Heart left ventricle (tissue), 13 donors: ENCODE data around the gene HTT.

Experiments
- POLR2A ChIP-seq, 2 donors: fragments of 450-650 bp; IDR thresholded peaks; one replicate each; pipeline ENCODE4 v1.6.1; 2017; ENCODE audit warnings: antibody characterized with exemption in 2 of 2, mild to moderate bottlenecking in 2 of 2, moderate library complexity in 2 of 2
- TF ChIP-seq, protein P1 (sequence below), 12 donors: fragments of 200-600 bp; sonication (generic) in 4 of 12; IDR thresholded peaks; one replicate each; pipeline versions ENCODE4 v1.5.0 to v1.8.0; 2018 to 2022; ENCODE audit warnings: antibody characterized with exemption in 12 of 12, mild to moderate bottlenecking in 5 of 12
- donor health status: ischemic (EF 13 %, LVEDD 7.1; RV severe dilation, severe dysfunction).
- donor health status: DM: no; HTN: yes; CAD: no.
- donor health status: DM: no; HTN: no; CAD: no.
- donor health status: ischemic (EF 25% LVEDD 6.9; RV normal size, moderate dysfunction).
- donor health status: ischemic (EF 25% LVEDD 5.7; RV mildly dilated, moderate dysfunction).
- donor health status: ischemic (EF 35%, LVEDD 5.7; RV mildly dilated, moderate dysfunction).
- donor health status: nonischemic (EF 11% LVEDD 7.7; RV severe dilation, severe dysfunction).
- donor health status: DM: yes; HTN: yes; CAD: no.
- donor health status: PGD.
- donor health status: ischemic (EF 29% LVEDD 5.4; RV normal size, mild dysfunction).
- donor health status: nonischemic (EF 23%, LVEDD 6.1; RV moderate dilation, normal function).

- TF ChIP-seq, protein P1, sequence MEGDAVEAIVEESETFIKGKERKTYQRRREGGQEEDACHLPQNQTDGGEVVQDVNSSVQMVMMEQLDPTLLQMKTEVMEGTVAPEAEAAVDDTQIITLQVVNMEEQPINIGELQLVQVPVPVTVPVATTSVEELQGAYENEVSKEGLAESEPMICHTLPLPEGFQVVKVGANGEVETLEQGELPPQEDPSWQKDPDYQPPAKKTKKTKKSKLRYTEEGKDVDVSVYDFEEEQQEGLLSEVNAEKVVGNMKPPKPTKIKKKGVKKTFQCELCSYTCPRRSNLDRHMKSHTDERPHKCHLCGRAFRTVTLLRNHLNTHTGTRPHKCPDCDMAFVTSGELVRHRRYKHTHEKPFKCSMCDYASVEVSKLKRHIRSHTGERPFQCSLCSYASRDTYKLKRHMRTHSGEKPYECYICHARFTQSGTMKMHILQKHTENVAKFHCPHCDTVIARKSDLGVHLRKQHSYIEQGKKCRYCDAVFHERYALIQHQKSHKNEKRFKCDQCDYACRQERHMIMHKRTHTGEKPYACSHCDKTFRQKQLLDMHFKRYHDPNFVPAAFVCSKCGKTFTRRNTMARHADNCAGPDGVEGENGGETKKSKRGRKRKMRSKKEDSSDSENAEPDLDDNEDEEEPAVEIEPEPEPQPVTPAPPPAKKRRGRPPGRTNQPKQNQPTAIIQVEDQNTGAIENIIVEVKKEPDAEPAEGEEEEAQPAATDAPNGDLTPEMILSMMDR (IDR thresholded peaks at IDR 0.05): no peak
- no peak for TF ChIP-seq POLR2A (IDR thresholded peaks at IDR 0.05)
Measured at GRCh38 chr4:3225936-3226335, 151.5 kb downstream of the HTT start.
